ENCODE results near the gene EID1.

DNA sequence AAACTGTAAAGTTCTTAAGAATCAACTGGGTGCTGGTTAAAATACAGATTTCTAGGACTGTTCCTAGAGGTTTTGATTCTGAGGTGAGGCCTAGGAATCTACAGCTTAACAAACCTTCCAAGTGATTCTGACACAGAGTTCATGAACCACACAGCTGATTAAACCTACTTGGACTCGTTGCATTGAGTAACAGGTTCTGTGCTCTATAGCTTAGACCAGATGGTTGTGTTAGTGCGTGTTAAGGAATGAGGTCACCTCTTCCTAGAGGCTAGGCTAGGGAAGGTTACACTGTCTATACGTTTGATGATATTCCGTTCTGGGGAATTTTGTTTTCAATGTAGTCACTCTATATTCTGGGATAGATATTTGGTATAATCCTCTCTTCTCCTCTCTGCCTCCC, 21.9 kb downstream of the EID1 start:
- TF ChIP-seq POLR2A (IDR thresholded peaks at IDR 0.05) = no peak
- TF ChIP-seq, protein P1, sequence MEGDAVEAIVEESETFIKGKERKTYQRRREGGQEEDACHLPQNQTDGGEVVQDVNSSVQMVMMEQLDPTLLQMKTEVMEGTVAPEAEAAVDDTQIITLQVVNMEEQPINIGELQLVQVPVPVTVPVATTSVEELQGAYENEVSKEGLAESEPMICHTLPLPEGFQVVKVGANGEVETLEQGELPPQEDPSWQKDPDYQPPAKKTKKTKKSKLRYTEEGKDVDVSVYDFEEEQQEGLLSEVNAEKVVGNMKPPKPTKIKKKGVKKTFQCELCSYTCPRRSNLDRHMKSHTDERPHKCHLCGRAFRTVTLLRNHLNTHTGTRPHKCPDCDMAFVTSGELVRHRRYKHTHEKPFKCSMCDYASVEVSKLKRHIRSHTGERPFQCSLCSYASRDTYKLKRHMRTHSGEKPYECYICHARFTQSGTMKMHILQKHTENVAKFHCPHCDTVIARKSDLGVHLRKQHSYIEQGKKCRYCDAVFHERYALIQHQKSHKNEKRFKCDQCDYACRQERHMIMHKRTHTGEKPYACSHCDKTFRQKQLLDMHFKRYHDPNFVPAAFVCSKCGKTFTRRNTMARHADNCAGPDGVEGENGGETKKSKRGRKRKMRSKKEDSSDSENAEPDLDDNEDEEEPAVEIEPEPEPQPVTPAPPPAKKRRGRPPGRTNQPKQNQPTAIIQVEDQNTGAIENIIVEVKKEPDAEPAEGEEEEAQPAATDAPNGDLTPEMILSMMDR (IDR thresholded peaks at IDR 0.05) = no peak
